Activated T-cell treated with anti-CD3 and anti-CD28 coated beads, Interleukin-2, amount 50 U/mL, for 24 hours (primary cell): Measurements from ENCODE around the gene MEF2C.
"Not testable (repeated sequence)": the region's sequence is repeated elsewhere in the genome, so short reads cannot be mapped to it uniquely, and the experiment has no call there.

Source experiments
- DNase-seq: peaks from one replicate; pipeline ENCODE4 v3.0.0-alpha.2; 2020
- H3K27ac Mint-ChIP-seq: 2 replicates; pipeline ENCODE4 v1.8.0; 2020; ENCODE audit warnings: mild to moderate bottlenecking, mixed read lengths
- H3K27me3 Mint-ChIP-seq: 2 replicates; pipeline ENCODE4 v1.8.0; 2020; ENCODE audit warnings: mixed read lengths
- H3K36me3 Mint-ChIP-seq: 2 replicates; pipeline ENCODE4 v1.8.0; 2020; ENCODE audit warnings: low read depth, mixed read lengths
- H3K4me1 Mint-ChIP-seq: 2 replicates; pipeline ENCODE4 v1.8.0; 2020; ENCODE audit warnings: low read depth, mixed read lengths
- H3K4me3 Mint-ChIP-seq: 2 replicates; pipeline ENCODE4 v1.8.0; 2020; ENCODE audit warnings: mild to moderate bottlenecking, moderate library complexity, mixed read lengths
- H3K9me3 Mint-ChIP-seq: 2 replicates; pipeline ENCODE4 v1.8.0; 2020; ENCODE audit warnings: mixed read lengths

MEF2C gene

DNA sequence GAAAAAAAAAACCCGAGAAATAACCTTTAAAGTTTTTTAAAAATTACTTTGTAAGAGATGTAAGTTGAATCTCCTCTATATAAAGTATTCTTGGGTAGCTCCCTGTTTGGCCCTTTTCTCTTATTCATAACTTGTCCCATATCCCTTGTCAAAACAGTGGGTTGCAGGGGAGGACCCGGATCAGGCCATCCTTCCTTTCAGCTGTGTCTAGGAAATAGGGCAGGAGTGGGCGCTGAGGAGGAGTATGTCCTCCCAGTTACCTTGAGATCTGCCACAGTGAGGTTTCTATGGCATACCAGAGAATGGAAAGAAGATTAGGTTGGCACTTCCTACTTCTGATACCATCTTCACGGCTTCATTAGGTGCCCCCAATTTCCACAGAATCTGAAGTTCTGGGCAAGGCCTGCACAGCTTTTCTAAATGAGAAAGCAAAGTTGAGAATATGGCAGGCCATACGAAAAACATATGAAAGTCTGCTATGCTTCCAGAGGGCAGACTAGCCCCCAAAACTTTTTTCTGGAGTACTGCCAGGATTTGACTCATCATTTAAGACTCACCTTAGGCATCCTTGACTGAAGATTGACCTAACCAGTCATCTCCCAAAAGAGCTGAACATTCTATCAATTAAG, 20.3 kb downstream of the MEF2C start:
- Mint-ChIP-seq H3K4me3 (no peak overlapping the region), H3K36me3 (no peaks in the 10 kb centered on the region), H3K27ac (no peak overlapping the region)

DNA sequence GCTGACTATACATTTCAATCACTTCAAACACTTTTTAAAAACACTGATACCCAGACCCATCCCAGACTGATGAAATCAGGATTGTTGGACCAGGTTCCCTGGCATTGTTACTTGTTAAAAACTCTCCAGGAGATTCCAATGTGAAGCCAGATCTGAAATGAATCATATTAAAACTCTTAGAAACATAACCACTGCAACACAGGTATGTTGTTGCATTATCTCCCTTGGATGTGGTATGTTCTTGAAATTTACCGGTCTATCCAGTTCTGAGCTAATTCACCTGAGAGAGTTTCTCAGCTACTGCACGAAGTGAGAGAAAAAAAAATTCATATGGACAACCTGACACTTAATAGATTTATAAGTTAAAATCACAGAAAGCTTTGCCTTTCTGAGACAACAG, 21.8 kb downstream of the MEF2C start:
- H3K4me3 Mint-ChIP-seq, result no peak overlapping the region
- H3K36me3 Mint-ChIP-seq, result no peaks in the 10 kb centered on the region
- DNase-seq, result no peak
- peaks cover 2% of the 10 kb centered on the region for H3K9me3 Mint-ChIP-seq
- H3K27ac Mint-ChIP-seq, result no peak overlapping the region
- peaks cover 2% of the 10 kb centered on the region for H3K27me3 Mint-ChIP-seq
- no peaks in the 10 kb centered on the region for H3K4me1 Mint-ChIP-seq

More for the DNA sequence above, 20.3 kb downstream of the MEF2C start:
- no peaks in the 10 kb centered on the region for H3K4me1 Mint-ChIP-seq
- H3K9me3 Mint-ChIP-seq, result no peaks in the 10 kb centered on the region
- H3K27me3 Mint-ChIP-seq, result peaks cover 2% of the 10 kb centered on the region
- no peak for DNase-seq

DNA sequence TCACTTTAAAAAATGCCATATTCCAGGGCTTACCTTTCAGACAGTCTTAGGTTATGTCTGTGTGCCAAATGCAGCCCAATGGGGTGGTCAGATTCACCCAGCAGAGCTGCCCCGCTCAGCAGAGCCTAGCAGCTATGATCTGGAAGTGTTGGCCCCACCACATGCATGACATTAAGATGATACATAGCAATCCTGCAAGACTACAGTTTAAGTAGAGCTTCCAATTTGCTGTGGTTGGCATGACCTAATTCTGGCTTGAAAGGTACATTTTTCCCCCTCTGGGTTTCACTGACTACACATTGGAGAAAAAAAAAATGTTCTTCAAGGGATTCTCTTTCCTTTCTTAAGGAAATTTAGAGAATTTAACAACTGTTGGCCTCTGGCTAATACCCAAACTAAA, 22.5 kb downstream of the MEF2C start:
- Mint-ChIP-seq H3K36me3 (peaks cover 2% of the 10 kb centered on the region), H3K4me1 (no peaks in the 10 kb centered on the region), H3K27ac (no peak overlapping the region), H3K9me3 (peaks cover 8% of the 10 kb centered on the region), H3K4me3 (no peak overlapping the region), H3K27me3 (peaks cover 4% of the 10 kb centered on the region)
- no peak for DNase-seq

DNA sequence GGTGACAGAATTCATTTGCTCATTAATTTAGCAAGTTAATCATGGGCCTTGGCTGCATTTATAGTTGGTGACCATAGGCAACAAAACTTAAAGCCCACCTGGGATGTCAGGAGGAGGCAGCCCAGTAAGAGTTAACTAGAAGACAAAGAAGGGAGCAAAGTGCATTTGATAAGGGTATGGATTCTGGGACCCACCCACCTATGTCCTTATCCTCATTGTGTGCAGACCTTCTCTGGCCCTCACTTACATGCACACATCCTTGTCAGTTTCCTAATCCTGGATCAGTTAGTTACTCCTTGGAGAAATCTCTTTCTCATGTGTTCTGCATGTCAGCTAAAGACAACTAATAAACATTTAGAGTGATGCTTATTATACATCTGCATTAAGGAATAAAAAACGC, 24.6 kb downstream of the MEF2C start:
- Mint-ChIP-seq H3K4me1 (no peaks in the 10 kb centered on the region), H3K27ac (no peak overlapping the region), H3K9me3 (peaks cover 9% of the 10 kb centered on the region), H3K4me3 (no peak overlapping the region), H3K36me3 (peaks cover 2% of the 10 kb centered on the region), H3K27me3 (peaks cover 4% of the 10 kb centered on the region)
- DNase-seq, result no peak

DNA sequence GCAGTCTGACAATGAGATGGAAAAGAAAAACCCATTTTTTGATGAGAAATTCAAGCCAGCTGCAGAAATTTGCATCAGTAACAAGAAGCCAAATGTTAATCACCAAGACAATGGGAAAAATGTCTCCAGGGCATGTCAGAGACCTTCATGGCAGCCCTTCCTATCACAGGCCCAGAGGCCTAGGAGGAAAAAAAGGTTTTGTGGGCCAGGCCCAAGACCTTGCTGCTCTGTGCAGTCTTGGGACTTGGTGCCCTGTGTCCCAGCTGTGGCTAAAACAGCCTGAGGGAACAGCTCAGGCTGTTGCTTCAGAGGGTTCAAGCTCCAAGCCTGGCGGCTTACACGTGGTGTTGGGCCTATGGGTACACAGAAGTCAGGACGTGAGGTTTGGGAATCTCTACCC, 26.6 kb downstream of the MEF2C start:
- not testable (repeated sequence) for H3K27ac Mint-ChIP-seq, H3K4me3 Mint-ChIP-seq, H3K4me1 Mint-ChIP-seq, H3K9me3 Mint-ChIP-seq, DNase-seq, H3K36me3 Mint-ChIP-seq, H3K27me3 Mint-ChIP-seq

DNA sequence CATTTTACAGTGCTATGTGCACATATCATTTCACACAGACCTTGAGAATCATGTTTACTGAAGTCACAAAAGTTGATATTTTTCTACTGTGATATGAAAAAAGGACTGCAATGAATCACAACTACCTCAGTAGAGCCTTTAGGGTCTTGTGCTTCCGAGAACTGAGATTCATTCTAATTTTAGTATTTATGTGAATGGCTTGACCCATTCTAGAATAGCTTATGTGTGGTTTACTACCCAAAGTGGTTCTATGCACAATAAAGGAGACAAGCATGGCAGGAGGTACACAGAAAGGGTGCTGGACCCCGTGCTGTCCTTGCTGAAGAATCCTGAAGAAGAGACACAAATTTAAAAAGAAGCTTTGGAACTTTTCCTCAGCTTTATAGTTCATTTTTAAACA, 28.2 kb downstream of the MEF2C start:
- no peak overlapping the region for H3K4me3 Mint-ChIP-seq
- DNase-seq, result no peak
- H3K9me3 Mint-ChIP-seq, result peaks cover 9% of the 10 kb centered on the region
- H3K27me3 Mint-ChIP-seq, result peaks cover 11% of the 10 kb centered on the region
- peaks cover 2% of the 10 kb centered on the region for H3K36me3 Mint-ChIP-seq
- H3K27ac Mint-ChIP-seq, result no peak overlapping the region
- no peaks in the 10 kb centered on the region for H3K4me1 Mint-ChIP-seq

DNA sequence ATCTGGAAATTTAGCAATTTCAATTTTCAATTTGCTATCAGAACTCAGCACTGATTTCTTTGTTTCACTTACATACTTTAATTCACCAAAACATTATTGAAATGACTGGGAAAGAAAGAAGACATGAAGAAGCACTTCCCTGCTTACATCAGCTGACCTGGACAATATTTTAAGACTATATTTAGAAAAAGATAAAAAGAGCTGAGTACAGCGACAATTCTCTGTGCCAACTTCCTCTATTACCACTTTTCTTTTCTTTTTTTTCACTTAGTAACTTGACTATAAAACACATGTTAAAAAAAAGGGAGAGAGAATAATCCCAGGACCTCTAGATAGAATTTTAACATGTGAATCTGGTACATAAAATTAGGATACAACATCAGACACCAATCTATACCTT, 35.6 kb downstream of the MEF2C start:
- Mint-ChIP-seq H3K9me3 (no peaks in the 10 kb centered on the region), H3K27ac (no peak overlapping the region), H3K36me3 (no peaks in the 10 kb centered on the region), H3K27me3 (peaks cover 27% of the 10 kb centered on the region), H3K4me3 (no peak overlapping the region), H3K4me1 (peaks cover 12% of the 10 kb centered on the region)
- DNase-seq, result no peak

DNA sequence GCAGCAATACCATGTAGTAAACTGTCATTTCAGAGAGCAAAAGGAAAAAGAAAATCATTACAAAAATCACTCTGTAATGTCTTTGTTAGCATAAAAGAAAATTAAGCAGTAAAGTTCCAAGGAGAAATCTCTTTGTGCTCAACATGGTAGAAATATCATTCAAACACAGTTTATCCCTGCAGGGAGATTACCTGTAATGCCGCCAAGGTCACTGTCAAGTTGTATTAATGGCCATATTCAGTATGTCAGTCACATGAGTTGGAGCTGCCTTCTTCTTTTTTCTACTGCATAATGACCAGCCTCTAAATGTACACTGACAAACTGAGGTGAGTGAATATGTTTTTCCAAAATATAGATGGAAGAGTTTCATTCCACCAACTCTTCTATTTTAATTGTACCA, 36.5 kb downstream of the MEF2C start:
- Mint-ChIP-seq H3K9me3 (no peaks in the 10 kb centered on the region), H3K4me1 (peaks cover 12% of the 10 kb centered on the region), H3K4me3 (no peak overlapping the region), H3K27me3 (peaks cover 29% of the 10 kb centered on the region), H3K27ac (no peak overlapping the region), H3K36me3 (no peaks in the 10 kb centered on the region)
- no peak for DNase-seq

DNA sequence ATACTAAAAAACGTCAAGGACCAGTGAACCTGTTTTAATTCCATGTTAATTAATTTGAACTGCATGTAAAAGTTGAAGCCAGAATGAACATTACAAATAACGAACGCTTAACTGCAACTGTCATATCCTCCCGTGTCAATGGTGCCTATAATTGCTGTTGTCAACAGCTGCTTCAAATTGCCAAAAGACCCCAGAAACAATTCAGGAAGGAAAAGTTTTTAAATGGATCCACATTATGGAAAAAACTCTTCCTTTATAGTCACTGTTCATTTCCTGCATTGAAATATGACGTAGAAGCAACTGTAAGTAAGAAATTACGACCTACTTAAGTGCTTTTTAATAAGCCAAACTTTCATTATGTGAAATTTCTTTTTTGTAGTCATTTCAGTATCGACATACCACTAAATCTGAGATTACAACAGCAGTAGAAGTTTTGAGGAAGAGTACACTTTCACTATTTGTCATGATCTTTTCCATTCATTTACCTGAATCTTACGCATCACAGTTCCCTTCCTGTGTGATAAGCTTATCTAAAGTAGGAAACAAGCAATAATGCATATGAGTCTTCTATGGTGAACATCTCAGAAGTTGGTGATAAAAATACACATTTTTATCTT, 37.8 kb downstream of the MEF2C start:
- Mint-ChIP-seq H3K4me3 (no peak overlapping the region), H3K27me3 (peaks cover 27% of the 10 kb centered on the region), H3K36me3 (no peaks in the 10 kb centered on the region), H3K9me3 (no peaks in the 10 kb centered on the region), H3K4me1 (peaks cover 12% of the 10 kb centered on the region), H3K27ac (peak overlapping the region; percentile 69)
- no peak for DNase-seq

DNA sequence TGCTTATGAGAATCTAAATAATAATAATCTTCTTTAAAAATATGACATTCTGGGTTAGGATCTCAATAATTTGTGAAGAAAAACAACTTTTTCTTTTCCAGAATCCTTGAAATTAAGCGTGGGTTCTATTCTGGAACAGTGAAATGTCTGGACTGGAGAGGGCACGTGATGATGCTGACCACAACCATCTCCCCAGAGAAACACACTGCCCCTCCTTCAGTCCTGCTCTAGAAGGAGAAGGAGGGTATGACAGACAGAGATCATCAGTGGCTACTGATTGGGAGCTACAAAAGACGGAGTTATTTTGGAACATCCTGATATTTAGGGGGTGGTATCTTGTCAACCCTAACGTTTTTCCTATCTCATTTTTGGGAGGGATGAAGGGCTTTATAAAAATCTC, 40.2 kb downstream of the MEF2C start:
- H3K4me3 Mint-ChIP-seq, result no peak overlapping the region
- no peaks in the 10 kb centered on the region for H3K9me3 Mint-ChIP-seq
- H3K27me3 Mint-ChIP-seq, result peaks cover 31% of the 10 kb centered on the region
- peaks cover 12% of the 10 kb centered on the region for H3K4me1 Mint-ChIP-seq
- DNase-seq, result no peak
- no peak overlapping the region for H3K27ac Mint-ChIP-seq
- no peaks in the 10 kb centered on the region for H3K36me3 Mint-ChIP-seq

DNA sequence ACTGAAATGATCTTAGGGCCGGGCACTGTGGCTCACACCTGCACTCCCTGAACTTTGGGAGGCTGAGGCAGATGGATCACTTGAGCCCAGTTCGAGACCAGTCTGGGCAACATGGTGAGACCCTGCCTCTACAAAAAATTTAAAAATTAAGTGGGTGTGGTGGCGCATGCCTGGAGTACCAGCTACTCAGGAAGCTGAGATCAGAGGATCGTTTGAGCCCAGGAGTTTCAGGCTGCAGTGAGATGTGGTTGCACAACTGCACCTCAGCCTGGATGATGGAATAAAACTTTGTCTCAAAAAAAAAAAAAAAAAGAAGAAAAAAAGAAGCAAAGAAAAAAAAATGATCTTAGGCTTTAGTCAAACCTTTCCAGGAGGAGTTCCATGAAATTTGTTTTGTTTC, 41.8 kb downstream of the MEF2C start:
- Mint-ChIP-seq H3K9me3 (no peaks in the 10 kb centered on the region), H3K27ac (no peak overlapping the region), H3K4me3 (no peak overlapping the region), H3K27me3 (peaks cover 17% of the 10 kb centered on the region), H3K4me1 (peaks cover 10% of the 10 kb centered on the region), H3K36me3 (no peaks in the 10 kb centered on the region)
- DNase-seq, result no peak

DNA sequence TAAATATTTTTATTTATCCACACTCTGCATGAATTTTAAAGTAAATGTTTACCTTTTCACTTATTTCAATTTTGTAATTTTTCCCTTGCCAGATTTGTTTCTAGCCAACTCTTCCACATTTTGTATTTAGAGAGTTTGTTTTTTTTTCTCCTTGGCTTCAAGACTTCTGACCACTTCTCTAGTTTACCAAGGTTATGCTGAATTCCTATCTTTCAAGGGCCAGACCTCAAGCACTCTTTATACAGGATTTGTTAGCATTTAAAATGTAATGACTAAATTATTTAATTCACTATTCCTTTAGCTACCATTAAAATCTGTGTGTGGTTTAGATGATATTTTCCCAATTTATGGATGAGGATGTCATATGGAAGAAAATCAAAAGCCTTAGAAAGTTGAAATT, 42.5 kb downstream of the MEF2C start:
- no peaks in the 10 kb centered on the region for H3K36me3 Mint-ChIP-seq
- no peak overlapping the region for H3K27ac Mint-ChIP-seq

DNA sequence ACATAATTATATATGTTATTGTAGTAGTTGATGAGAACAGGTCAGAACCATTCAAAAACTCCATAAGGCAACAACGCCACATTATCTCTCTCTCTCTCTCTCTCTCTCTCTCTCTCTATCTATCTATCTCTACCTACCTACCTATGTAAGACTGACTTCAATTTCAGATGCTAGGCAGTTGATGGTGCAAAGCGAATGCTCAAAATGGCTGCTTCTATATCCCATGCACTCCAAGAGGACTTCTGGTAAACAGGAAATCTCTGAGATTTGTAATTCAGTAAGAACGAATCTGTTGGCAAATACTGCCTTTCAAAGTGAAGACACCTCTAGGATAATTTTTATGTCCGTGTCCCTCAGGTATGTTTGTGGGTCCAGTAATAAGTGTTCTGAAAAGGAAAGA, 43.7 kb downstream of the MEF2C start:
- no peak for DNase-seq
- Mint-ChIP-seq H3K4me3 (no peak overlapping the region), H3K9me3 (no peaks in the 10 kb centered on the region), H3K36me3 (no peaks in the 10 kb centered on the region), H3K4me1 (peaks cover 4% of the 10 kb centered on the region), H3K27ac (no peak overlapping the region), H3K27me3 (peaks cover 19% of the 10 kb centered on the region)

More for the DNA sequence above, 42.5 kb downstream of the MEF2C start:
- H3K4me3 Mint-ChIP-seq, result no peak overlapping the region
- no peaks in the 10 kb centered on the region for H3K9me3 Mint-ChIP-seq
- H3K4me1 Mint-ChIP-seq, result peaks cover 8% of the 10 kb centered on the region
- H3K27me3 Mint-ChIP-seq, result peaks cover 15% of the 10 kb centered on the region
- DNase-seq, result no peak

DNA sequence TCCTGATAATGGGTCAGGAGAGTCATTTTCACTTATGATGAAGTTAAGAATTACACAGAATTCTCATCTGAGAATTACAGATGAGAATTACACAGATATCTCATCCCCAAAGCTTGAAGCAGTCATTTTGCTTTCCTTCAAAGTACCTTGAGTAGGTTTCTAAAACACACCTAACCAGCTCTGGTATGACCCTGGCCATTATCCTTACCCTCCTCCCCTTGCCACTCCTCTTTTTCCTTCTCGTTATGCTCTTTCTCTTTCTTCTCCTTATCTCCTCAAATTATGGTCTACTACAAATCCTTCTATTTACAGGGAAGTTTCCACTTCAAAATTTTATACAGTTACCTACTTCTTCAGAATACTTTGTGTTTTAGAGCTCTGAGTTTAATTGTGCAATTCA, 44.5 kb downstream of the MEF2C start:
- Mint-ChIP-seq H3K9me3 (no peaks in the 10 kb centered on the region), H3K4me3 (no peak overlapping the region), H3K4me1 (peaks cover 10% of the 10 kb centered on the region), H3K27ac (no peak overlapping the region), H3K27me3 (peaks cover 22% of the 10 kb centered on the region), H3K36me3 (no peaks in the 10 kb centered on the region)
- no peak for DNase-seq

DNA sequence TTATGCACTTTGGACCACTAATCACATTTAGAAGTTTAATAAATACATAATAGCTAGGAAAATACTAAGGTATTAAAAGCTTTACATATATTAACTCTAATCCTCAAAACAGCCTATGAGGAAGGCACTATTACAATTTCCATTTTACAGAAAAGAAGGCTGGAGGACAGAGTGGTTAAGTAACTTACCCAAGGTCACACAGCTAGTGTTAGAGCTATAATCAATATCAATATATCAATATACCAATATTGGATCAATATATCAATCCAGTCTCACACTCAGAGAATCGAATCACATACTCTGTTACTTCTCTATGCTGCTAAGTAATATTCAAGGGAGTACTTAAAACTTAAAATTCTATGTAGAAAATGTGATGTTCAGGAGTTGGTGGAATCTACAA, 45.2 kb downstream of the MEF2C start:
- Mint-ChIP-seq H3K27me3 (peaks cover 20% of the 10 kb centered on the region), H3K4me1 (peaks cover 14% of the 10 kb centered on the region), H3K36me3 (no peaks in the 10 kb centered on the region), H3K9me3 (no peaks in the 10 kb centered on the region), H3K4me3 (no peak overlapping the region), H3K27ac (no peak overlapping the region)
- DNase-seq, result no peak

DNA sequence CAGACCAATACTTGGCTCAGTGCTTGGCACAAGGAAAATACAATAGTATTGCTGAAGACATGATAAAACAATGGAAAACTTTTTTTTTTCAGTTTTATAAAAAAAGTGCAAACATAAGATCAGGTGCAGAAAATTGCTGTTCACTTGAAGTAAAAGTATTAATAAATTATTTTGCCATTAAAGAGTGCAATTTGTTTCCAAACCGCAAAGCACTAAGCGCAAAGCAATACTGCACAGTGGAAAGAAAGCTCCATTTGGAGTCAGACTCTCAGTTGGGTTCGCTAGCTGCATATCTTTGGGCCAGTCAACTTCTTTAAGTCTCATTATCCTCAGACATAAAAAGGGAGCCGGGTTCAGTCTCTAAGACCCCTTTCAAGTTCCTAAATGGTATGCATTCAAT, 45.8 kb downstream of the MEF2C start:
- Mint-ChIP-seq H3K9me3 (no peaks in the 10 kb centered on the region), H3K4me3 (no peak overlapping the region), H3K36me3 (no peaks in the 10 kb centered on the region), H3K27me3 (peaks cover 20% of the 10 kb centered on the region), H3K4me1 (peaks cover 19% of the 10 kb centered on the region), H3K27ac (no peak overlapping the region)
- no peak for DNase-seq
